Osteocyte (in vitro differentiated cells): ENCODE measurements around the gene PRDM12. TPM values are rescaled to one million over a fixed set of nuclear protein-coding genes. Genes with fewer than 3 reads are reported as not detected.

Experiments
- DNase-seq: peaks from one replicate; pipeline ENCODE4 v3.0.0; 2021; ENCODE audit warnings: mixed read lengths; ENCODE audit not compliant: unreplicated experiment; ENCODE audit errors: extremely low spot score
- H3K27ac Mint-ChIP-seq: one replicate; pipeline ENCODE4 v1.8.0; 2021; ENCODE audit warnings: mild to moderate bottlenecking, mixed read lengths; ENCODE audit not compliant: unreplicated experiment
- H3K27me3 Mint-ChIP-seq: one replicate; pipeline ENCODE4 v1.8.0; 2021; ENCODE audit warnings: mixed read lengths; ENCODE audit not compliant: unreplicated experiment
- H3K36me3 Mint-ChIP-seq: one replicate; pipeline ENCODE4 v1.8.0; 2021; ENCODE audit warnings: mixed read lengths; ENCODE audit not compliant: unreplicated experiment
- H3K4me1 Mint-ChIP-seq: one replicate; pipeline ENCODE4 v1.8.0; 2021; ENCODE audit warnings: mixed read lengths; ENCODE audit not compliant: unreplicated experiment
- H3K4me3 Mint-ChIP-seq: one replicate; pipeline ENCODE4 v1.8.0; 2021; ENCODE audit warnings: mild to moderate bottlenecking, moderate library complexity, mixed read lengths; ENCODE audit not compliant: unreplicated experiment
- H3K9me3 Mint-ChIP-seq: one replicate; pipeline ENCODE4 v1.8.0; 2021; ENCODE audit warnings: mixed read lengths; ENCODE audit not compliant: unreplicated experiment
- total RNA-seq: library from RNA; stranded (reverse); gene quantifications from 2 replicates; pipeline ENCODE4 v1.2.1, GENCODE V29; 2021
- TF ChIP-seq, protein P1 (sequence below): fragments of 200-600 bp; sonication (generic); IDR thresholded peaks from 2 replicates; pipeline ENCODE4 v1.5.0; 2021; ENCODE audit warnings: antibody characterized with exemption, mild to moderate bottlenecking, moderate library complexity

The PRDM12 gene
- total RNA-seq, 1 donor from 2014 or later: not detected

DNA sequence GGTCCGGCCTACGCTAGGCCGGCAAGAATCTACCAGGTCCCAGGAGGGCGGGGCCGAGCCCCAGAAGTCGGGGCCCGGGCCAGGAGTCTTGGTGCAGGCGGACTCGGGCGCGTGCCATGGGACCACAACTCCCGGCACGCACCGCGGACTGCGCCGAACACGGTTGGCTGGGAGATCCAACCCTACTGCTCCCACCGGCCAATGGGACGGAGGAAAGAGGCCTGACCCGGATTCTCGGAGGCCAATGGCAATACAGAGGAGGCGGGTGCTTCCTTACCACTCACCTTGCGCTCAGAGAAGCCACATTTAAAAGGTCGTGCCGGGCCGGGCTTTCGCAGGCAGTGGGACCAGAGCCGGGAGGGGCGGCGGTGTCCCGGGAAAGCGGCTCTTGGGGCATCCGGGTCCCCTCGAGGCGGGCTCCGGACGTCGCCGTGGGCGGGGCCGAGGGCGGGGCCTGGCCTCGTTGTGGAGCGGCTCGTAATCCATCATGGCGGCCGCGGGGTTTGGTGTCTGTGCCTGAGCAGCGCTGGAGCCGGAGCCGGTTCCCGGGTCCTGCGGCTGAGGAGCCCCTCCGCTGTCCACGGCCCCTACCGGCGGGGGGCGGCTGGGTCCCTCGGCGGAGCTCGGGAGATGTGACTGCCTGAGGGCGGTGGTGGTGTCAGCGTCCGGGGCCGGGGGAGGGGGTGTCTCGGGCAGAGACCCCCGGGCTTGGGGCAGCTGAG, 48.3 kb downstream of the PRDM12 start:
- TF ChIP-seq, protein P1, sequence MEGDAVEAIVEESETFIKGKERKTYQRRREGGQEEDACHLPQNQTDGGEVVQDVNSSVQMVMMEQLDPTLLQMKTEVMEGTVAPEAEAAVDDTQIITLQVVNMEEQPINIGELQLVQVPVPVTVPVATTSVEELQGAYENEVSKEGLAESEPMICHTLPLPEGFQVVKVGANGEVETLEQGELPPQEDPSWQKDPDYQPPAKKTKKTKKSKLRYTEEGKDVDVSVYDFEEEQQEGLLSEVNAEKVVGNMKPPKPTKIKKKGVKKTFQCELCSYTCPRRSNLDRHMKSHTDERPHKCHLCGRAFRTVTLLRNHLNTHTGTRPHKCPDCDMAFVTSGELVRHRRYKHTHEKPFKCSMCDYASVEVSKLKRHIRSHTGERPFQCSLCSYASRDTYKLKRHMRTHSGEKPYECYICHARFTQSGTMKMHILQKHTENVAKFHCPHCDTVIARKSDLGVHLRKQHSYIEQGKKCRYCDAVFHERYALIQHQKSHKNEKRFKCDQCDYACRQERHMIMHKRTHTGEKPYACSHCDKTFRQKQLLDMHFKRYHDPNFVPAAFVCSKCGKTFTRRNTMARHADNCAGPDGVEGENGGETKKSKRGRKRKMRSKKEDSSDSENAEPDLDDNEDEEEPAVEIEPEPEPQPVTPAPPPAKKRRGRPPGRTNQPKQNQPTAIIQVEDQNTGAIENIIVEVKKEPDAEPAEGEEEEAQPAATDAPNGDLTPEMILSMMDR: no peak
- peak overlapping the region; percentile 96 for H3K27ac Mint-ChIP-seq
- no peaks in the 10 kb centered on the region for H3K9me3 Mint-ChIP-seq

GRCh38 chr9:130713286-130713960, 49.0 kb downstream of the PRDM12 start:
- no peaks in the 10 kb centered on the region for H3K36me3 Mint-ChIP-seq
- peak overlapping the region; percentile 96 for H3K27ac Mint-ChIP-seq
- H3K27me3 Mint-ChIP-seq: no peaks in the 10 kb centered on the region
- H3K4me1 Mint-ChIP-seq: peaks cover 37% of the 10 kb centered on the region
- no peaks in the 10 kb centered on the region for H3K9me3 Mint-ChIP-seq
- TF ChIP-seq, protein P1: no peak
- peak overlapping the region; percentile 93 for H3K4me3 Mint-ChIP-seq
- no peak for DNase-seq

More for the DNA sequence above, 48.3 kb downstream of the PRDM12 start:
- no peaks in the 10 kb centered on the region for H3K27me3 Mint-ChIP-seq
- H3K4me1 Mint-ChIP-seq: peaks cover 37% of the 10 kb centered on the region
- H3K4me3 Mint-ChIP-seq: peak overlapping the region; percentile 93
- H3K36me3 Mint-ChIP-seq: no peaks in the 10 kb centered on the region
- peak; percentile 98 for DNase-seq

- H3K9me3 Mint-ChIP-seq: no peaks in the 10 kb centered on the region
- peak overlapping the region; percentile 65 for H3K27ac Mint-ChIP-seq
- no peaks in the 10 kb centered on the region for H3K36me3 Mint-ChIP-seq
- TF ChIP-seq, protein P1: no peak
- H3K4me1 Mint-ChIP-seq: peaks cover 40% of the 10 kb centered on the region
- DNase-seq: no peak
- peak overlapping the region; percentile 93 for H3K4me3 Mint-ChIP-seq
- no peaks in the 10 kb centered on the region for H3K27me3 Mint-ChIP-seq
Observed at GRCh38 chr9:130714586-130715110, 50.3 kb downstream of the PRDM12 start.

GRCh38 chr9:130715270-130715669, 50.9 kb downstream of the PRDM12 start:
- Mint-ChIP-seq H3K9me3 (no peaks in the 10 kb centered on the region), H3K27ac (peak overlapping the region; percentile 65), H3K4me1 (peaks cover 40% of the 10 kb centered on the region), H3K36me3 (no peaks in the 10 kb centered on the region), H3K4me3 (peak overlapping the region; percentile 93), H3K27me3 (no peaks in the 10 kb centered on the region)
- TF ChIP-seq, protein P1: no peak
- DNase-seq: no peak

DNA sequence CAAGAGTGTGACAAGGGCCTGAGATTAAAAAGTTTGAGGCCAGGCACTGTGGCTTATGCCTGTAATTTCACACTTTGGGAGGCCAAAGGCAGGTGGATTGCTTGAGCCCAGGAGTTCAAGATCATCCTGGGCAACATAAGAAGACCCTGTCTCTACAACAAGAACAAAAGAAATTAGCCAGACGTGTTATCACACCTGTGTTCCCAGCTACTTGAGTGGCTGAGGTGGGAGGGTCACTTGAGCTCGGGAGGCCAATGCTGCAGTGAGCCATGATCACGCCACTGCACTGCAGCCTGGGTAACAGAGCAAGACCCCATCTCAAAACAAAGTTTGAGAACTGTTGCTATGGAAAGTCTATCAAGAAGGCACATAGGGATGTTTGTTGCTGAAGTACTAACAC, 54.2 kb downstream of the PRDM12 start:
- Mint-ChIP-seq H3K4me3 (no peak overlapping the region), H3K36me3 (no peaks in the 10 kb centered on the region), H3K27me3 (no peaks in the 10 kb centered on the region), H3K4me1 (peaks cover 36% of the 10 kb centered on the region), H3K9me3 (no peaks in the 10 kb centered on the region), H3K27ac (no peak overlapping the region)
- TF ChIP-seq, protein P1: no peak
- DNase-seq: no peak
